ENCODE results near the gene PCDHGA9.
"Not testable (repeated sequence)": the region's sequence is repeated elsewhere in the genome, so short reads cannot be mapped to it uniquely, and the experiment has no call there.

PCDHGA9 gene

DNA sequence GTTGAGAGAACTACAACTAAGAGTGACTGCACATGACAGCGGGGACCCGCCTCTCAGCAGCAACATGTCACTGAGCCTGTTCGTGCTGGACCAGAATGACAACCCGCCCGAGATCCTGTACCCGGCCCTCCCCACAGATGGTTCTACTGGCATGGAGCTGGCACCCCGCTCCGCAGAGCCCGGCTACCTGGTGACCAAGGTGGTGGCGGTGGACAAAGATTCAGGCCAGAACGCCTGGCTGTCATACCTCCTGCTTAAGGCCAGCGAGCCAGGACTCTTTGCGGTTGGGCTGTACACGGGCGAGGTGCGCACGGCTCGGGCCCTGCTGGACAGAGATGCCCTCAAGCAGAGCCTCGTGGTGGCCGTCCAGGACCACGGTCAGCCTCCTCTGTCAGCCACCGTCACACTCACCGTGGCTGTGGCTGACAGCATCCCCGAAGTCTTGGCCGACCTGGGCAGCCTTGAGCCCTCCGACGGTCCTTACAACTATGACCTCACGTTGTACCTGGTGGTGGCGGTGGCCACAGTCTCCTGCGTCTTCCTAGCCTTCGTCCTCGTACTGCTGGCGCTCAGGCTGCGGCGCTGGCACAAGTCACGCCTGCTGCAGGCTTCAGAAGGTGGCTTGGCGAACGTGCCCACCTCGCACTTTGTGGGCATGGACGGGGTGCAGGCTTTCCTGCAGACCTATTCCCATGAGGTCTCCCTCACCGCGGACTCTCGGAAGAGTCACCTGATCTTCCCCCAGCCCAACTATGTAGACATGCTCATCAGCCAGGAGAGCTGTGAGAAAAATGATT lies 17.9 kb upstream of the PCDHGA9 start:
- no peak for DNase-seq

DNA sequence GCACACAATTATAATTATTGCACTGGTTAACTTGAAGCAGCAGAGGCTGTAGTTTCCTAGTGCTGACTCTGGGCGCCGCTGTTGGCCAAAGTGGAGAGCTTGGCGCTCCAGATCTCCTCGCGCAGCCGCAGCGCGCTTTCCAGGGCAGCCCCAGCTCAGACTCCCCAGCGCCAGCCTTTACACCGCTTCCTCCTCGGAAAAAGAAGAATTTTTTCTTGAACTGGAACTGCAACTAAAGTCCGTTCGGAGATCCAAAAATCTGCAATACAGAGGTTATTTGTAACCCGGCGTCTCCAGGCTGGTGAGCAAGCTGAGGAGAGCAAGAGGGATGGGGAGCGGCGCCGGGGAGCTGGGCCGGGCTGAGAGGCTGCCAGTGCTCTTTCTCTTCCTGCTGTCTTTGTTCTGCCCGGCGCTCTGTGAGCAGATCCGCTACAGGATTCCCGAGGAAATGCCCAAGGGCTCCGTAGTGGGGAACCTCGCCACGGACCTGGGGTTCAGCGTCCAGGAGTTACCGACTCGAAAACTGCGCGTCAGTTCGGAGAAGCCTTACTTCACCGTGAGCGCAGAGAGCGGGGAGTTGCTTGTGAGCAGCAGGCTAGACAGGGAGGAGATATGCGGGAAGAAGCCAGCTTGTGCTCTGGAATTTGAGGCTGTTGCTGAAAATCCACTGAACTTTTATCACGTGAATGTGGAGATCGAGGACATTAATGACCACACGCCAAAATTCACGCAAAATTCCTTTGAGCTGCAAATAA lies 14.8 kb upstream of the PCDHGA9 start, which contains the start of gene PCDHGB4:
Gene PCDHGB4, plus strand, starts transcription at position 142 of the 755 bp plus-strand sequence. Its CDS starts 187 bp downstream, at position 329.
- DNase-seq, result not testable (repeated sequence)

DNA sequence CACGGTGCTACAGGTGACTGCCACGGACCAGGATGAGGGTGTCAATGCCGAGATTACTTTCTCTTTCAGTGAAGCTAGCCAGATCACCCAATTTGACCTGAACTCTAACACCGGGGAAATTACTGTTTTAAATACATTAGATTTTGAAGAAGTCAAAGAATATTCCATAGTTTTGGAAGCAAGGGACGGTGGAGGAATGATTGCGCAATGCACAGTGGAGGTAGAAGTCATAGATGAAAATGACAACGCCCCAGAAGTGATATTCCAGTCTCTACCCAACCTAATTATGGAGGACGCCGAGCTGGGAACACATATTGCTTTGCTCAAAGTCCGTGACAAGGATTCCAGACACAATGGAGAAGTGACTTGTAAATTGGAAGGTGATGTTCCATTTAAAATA lies 13.9 kb upstream of the PCDHGA9 start:
- no peak for DNase-seq

DNA sequence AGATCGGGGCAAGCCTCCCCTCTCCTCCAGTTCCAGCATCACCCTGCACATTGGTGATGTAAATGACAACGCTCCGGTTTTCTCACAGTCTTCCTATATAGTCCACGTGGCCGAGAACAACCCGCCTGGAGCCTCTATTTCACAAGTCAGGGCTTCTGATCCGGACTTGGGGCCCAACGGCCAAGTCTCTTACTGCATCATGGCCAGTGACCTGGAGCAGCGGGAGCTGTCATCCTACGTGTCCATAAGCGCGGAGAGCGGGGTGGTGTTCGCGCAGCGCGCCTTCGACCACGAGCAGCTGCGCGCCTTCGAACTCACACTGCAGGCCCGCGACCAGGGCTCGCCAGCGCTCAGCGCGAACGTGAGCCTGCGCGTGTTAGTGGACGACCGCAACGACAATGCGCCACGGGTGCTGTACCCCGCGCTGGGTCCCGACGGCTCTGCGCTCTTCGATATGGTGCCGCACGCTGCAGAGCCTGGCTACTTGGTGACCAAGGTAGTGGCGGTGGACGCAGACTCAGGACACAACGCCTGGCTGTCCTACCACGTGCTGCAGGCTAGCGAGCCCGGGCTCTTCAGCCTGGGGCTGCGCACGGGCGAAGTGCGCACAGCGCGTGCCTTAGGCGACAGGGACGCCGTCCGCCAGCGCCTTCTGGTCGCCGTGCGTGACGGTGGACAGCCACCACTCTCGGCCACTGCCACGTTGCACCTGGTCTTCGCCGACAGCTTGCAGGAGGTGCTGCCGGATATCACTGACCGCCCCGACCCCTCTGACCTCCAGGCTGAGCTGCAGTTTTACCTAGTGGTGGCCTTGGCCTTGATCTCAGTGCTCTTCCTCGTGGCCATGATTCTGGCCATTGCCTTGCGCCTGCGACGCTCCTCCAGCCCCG lies 13.2 kb upstream of the PCDHGA9 start:
- DNase-seq, result no peak

DNA sequence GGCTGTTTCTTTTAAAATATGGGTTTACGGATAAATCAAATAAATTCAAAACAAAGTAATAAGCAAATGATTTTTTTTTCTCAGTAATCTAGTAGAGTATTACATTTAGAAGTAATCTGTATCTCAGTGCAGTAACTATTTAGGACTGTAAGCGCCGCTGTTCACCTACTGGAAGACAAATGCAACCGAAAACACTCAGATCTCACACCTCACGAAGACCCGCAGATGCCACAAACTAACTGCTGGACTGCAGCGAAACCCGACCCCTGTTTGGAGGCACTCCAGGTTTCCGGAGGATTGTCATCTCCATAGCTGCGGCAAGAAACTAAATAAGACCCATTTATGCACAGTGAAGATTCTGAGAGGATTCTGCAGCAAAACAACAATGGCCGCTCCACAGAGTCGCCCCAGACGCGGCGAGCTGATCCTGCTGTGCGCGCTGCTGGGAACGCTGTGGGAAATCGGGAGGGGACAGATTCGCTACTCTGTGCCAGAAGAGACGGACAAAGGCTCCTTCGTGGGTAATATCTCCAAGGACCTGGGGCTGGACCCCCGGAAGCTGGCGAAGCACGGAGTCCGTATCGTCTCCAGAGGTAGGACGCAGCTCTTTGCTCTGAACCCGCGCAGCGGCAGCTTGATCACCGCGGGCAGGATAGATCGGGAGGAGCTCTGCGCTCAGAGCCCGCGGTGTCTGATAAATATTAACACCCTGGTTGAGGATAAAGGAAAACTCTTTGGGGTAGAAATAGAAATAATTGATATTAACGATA lies 10.0 kb upstream of the PCDHGA9 start, which contains the start of gene PCDHGA8:
Gene PCDHGA8, plus strand, starts transcription at position 205 of the 770 bp plus-strand sequence. Its CDS starts 181 bp downstream, at position 386.
- peak; percentile 39 for DNase-seq

DNA sequence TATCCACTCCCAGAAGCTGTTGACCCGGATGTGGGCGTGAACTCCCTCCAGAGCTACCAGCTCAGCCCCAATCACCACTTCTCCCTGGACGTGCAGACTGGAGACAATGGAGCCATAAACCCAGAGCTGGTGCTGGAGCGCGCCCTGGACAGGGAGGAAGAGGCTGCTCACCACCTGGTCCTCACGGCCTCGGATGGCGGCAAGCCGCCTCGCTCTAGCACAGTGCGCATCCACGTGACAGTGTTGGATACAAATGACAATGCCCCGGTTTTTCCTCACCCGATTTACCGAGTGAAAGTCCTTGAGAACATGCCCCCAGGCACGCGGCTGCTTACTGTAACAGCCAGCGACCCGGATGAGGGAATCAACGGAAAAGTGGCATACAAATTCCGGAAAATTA lies 9.3 kb upstream of the PCDHGA9 start:
- no peak for DNase-seq

GRCh38 chr5:141394401-141395187 lies 8.0 kb upstream of the PCDHGA9 start:
- DNase-seq, result not testable (repeated sequence)

DNA sequence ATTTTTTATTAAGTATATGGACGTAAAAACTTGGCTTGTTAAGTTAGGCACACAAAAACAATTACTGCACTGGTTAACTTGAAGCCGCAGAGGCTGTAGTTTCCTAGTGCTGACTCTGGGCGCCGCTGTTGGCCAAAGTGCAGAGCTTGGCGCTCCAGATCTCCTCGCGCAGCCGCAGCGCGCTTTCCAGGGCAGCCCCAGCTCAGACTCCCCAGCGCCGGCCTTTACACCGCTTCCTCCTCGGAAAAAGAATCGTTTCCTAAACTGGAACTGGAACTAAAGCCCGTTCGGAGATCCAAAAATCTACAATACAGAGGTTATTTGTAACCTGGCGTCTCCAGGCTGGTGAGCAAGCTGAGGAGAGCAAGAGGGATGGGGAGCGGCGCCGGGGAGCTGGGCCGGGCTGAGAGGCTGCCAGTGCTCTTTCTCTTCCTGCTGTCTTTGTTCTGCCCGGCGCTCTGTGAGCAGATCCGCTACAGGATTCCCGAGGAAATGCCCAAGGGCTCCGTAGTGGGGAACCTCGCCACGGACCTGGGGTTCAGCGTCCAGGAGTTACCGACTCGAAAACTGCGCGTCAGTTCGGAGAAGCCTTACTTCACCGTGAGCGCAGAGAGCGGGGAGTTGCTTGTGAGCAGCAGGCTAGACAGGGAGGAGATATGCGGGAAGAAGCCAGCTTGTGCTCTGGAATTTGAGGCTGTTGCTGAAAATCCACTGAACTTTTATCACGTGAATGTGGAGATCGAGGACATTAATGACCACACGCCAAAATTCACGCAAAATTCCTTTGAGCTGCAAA lies 4.6 kb upstream of the PCDHGA9 start, which contains the start of gene PCDHGB5:
Gene PCDHGB5, plus strand, starts transcription at position 192 of the 796 bp plus-strand sequence. Its CDS starts 181 bp downstream, at position 373.
- not testable (repeated sequence) for DNase-seq

GRCh38 chr5:141398608-141399007 lies 4.0 kb upstream of the PCDHGA9 start:
- DNase-seq, result no peak

DNA sequence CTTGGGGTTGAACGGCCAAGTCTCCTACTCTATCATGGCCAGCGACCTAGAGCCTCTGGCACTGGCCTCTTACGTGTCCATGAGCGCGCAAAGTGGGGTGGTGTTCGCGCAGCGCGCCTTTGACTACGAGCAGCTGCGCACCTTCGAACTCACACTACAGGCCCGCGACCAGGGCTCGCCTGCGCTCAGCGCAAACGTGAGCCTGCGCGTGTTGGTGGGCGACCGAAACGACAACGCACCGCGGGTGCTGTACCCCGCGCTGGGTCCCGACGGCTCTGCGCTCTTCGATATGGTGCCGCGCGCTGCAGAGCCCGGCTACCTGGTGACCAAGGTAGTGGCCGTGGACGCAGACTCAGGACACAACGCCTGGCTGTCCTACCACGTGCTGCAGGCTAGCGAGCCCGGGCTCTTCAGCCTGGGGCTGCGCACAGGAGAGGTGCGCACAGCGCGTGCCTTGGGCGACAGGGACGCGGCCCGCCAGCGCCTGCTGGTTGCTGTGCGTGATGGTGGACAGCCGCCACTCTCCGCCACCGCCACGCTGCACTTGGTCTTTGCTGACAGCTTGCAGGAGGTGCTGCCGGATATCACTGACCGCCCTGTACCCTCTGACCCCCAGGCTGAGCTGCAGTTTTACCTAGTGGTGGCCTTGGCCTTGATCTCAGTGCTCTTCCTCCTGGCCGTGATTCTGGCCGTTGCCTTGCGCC lies 2.9 kb upstream of the PCDHGA9 start:
- no peak for DNase-seq

- no peak for DNase-seq
Observed at GRCh38 chr5:141403387-141403786, 809 bp downstream of the PCDHGA9 start.

GRCh38 chr5:141407790-141408505 lies 5.4 kb downstream of the PCDHGA9 start, which contains the start of gene PCDHGB6:
Gene PCDHGB6 (plus strand): TSS chr5:141408021. CDS start chr5:141408203, 182 bp downstream.
- peak; percentile 88 for DNase-seq

GRCh38 chr5:141409598-141410306 lies 7.2 kb downstream of the PCDHGA9 start:
- no peak for DNase-seq

- DNase-seq, result no peak
Observed at GRCh38 chr5:141411575-141411974, 9.0 kb downstream of the PCDHGA9 start.

GRCh38 chr5:141412854-141413539 lies 10.4 kb downstream of the PCDHGA9 start, which contains the start of gene PCDHGA10:
Gene PCDHGA10 (plus strand): TSS chr5:141412987. CDS start chr5:141413176, 189 bp downstream.
- DNase-seq, result peak; percentile 35

DNA sequence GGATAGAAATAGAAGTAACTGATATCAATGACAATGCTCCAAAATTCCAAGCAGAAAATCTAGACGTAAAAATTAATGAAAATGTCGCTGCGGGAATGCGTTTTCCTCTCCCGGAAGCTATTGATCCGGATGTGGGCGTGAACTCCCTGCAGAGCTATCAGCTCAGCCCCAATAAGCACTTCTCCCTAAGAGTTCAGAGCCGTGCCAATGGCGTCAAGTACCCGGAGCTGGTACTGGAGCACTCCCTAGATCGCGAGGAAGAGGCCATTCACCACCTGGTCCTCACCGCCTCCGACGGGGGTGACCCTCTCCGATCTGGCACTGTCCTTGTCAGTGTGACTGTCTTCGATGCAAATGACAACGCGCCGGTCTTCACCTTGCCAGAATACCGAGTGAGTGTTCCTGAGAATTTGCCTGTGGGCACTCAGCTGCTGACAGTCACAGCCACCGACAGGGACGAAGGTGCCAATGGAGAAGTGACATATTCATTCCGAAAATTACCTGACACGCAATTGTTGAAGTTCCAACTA lies 11.0 kb downstream of the PCDHGA9 start:
- DNase-seq, result no peak

All from NCI-H69 (cell line).